K562 (cell line): ENCODE results near the gene SYNE1. TPM values are rescaled to one million over a fixed set of nuclear protein-coding genes. Genes with fewer than 3 reads are reported as not detected.

Experiments
- ATAC-seq: fragments of 200-7000 bp; cut with Tn5 transposase; 3 replicates; pipeline ENCODE4 v1.9.1; 2020; ENCODE audit warnings: moderate library complexity
- BruUV-seq: library from RNA; stranded (reverse); fragments of 400-500 nt; replicated peaks from 2 replicates; lab custom pipeline; 2021; lab: Mats Ljungman, UMichigan
- CTCF ChIA-PET: fragments of 300-600 bp; formaldehyde crosslinking; extraction: SDS; loops from one replicate; lab custom pipeline; 2021; ENCODE audit warnings: low intra/inter-chr PET ratio; lab: Yijun Ruan, JAX
- POLR2A ChIA-PET: fragments of 300-600, 350-650 bp; sonication (Branson Sonifier 250); formaldehyde crosslinking; extraction: SDS; loops from one replicate; lab custom pipeline; 2021; ENCODE audit warnings: antibody characterized with exemption, inconsistent platforms; lab: Yijun Ruan, JAX
- DNase-seq, 4 experiments: peaks; one replicate each; pipeline versions ENCODE4 v3.0.0 to v3.0.0-alpha.2; 2011 to 2018; ENCODE audit warnings: low spot score in 3 of 4, mixed read lengths in 3 of 4; ENCODE audit errors: extremely low read depth in 1 of 4
- FAIRE-seq: peaks from 2 replicates; lab custom pipeline; 2011; peaks lifted over from hg19 to GRCh38; lab: Jason Lieb, UNC
- H2AFZ ChIP-seq: 2 replicates; pipeline ENCODE4 v1.6.0; 2011; ENCODE audit warnings: low read depth, low read length, control low read depth, inconsistent platforms
- H3K27ac ChIP-seq: fragments of 200-600 bp; 3 replicates; pipeline ENCODE4 v1.8.0; 2011; ENCODE audit warnings: low read depth, mild to moderate bottlenecking, control low read depth, inconsistent platforms, low read length, moderate library complexity, mixed read lengths; ENCODE audit errors: extremely low read depth
- H3K27me3 ChIP-seq, 2 experiments: fragments of 300-600 bp in 1 of 2; 2 replicates in 1 of 2; 3 replicates in 1 of 2; pipeline versions ENCODE4 v1.6.0 to v1.8.0; 2011; ENCODE audit warnings: inconsistent platforms in 2 of 2, low read length in 2 of 2, mild to moderate bottlenecking in 1 of 2, mixed read lengths in 1 of 2, moderate library complexity in 1 of 2; ENCODE audit not compliant: control insufficient read depth in 2 of 2, insufficient read depth in 2 of 2
- H3K36me3 ChIP-seq: fragments of 300-600 bp; 3 replicates; pipeline ENCODE4 v1.8.0; 2011; ENCODE audit warnings: mild to moderate bottlenecking, low read length, inconsistent platforms; ENCODE audit not compliant: control insufficient read depth, insufficient read depth
- H3K4me1 ChIP-seq, 2 experiments: fragments of 200-600 bp in 1 of 2; replicated peaks in 1 of 2; 2 replicates in 1 of 2; 3 replicates in 1 of 2; pipeline versions ENCODE4 v1.5.1 to v1.8.0; 2011; ENCODE audit warnings: inconsistent platforms in 2 of 2, low read length in 2 of 2, mild to moderate bottlenecking in 1 of 2, mixed read lengths in 1 of 2, moderate library complexity in 1 of 2; ENCODE audit not compliant: control insufficient read depth in 2 of 2, insufficient read depth in 2 of 2
- H3K4me2 ChIP-seq: 2 replicates; pipeline ENCODE4 v1.6.1; 2011; ENCODE audit warnings: low read length, control low read depth, inconsistent platforms, mixed read lengths; ENCODE audit not compliant: insufficient read depth
- H3K4me3 ChIP-seq: fragments of 200-600 bp; sonication (generic), shearing (Covaris generic); 2 replicates; pipeline ENCODE4 v1.5.1; 2016; ENCODE audit warnings: control low read depth, inconsistent platforms
- H3K79me2 ChIP-seq: fragments of 200-600 bp; 3 replicates; pipeline ENCODE4 v1.8.0; 2011; ENCODE audit warnings: low read length, inconsistent platforms; ENCODE audit not compliant: control insufficient read depth, insufficient read depth
- H3K9ac ChIP-seq, 2 experiments: 2 replicates each; pipeline versions ENCODE4 v1.6.0 to v1.6.1; 2011; ENCODE audit warnings: low read depth in 2 of 2, low read length in 2 of 2, control low read depth in 1 of 2, inconsistent platforms in 1 of 2, mild to moderate bottlenecking in 1 of 2, mixed read lengths in 1 of 2; ENCODE audit not compliant: insufficient read depth in 1 of 2
- H3K9me1 ChIP-seq: one replicate; pipeline ENCODE4 v1.6.0; 2011; ENCODE audit warnings: inconsistent platforms, mild to moderate bottlenecking, low read length, moderate library complexity; ENCODE audit not compliant: control insufficient read depth, insufficient read depth
- H3K9me3 ChIP-seq: replicated peaks from 2 replicates; pipeline ENCODE4 v1.5.1; 2011; ENCODE audit warnings: low read depth, low read length, inconsistent platforms; ENCODE audit not compliant: control insufficient read depth, insufficient read depth
- H4K20me1 ChIP-seq: replicated peaks from 2 replicates; pipeline ENCODE4 v1.6.1; 2011; ENCODE audit warnings: low read length, inconsistent platforms, mixed read lengths; ENCODE audit not compliant: control insufficient read depth, insufficient read depth
- CBFA2T3 ChIP-seq: fragments of 450-650 bp; IDR thresholded peaks from 2 replicates; pipeline ENCODE4 v1.6.1; 2017
- HDAC8 ChIP-seq: fragments of 450-650 bp; IDR thresholded peaks from 2 replicates; pipeline ENCODE4 v1.6.1; 2016; ENCODE audit warnings: mild to moderate bottlenecking, missing genetic modification characterization, moderate library complexity, missing compliant biosample characterization
- MEIS2 ChIP-seq: fragments of 450-650 bp; IDR thresholded peaks from 2 replicates; pipeline ENCODE4 v1.6.1; 2014; ENCODE audit warnings: mild to moderate bottlenecking; ENCODE audit not compliant: partially characterized antibody
- PCBP1 ChIP-seq: fragments of 200-400 bp; formaldehyde crosslinking; IDR thresholded peaks from 2 replicates; pipeline ENCODE4 v1.6.1; 2018; ENCODE audit warnings: mild to moderate bottlenecking, low read depth, low read length; ENCODE audit not compliant: poor library complexity, severe bottlenecking
- YBX1 ChIP-seq: fragments of 450-650 bp; IDR thresholded peaks from 2 replicates; pipeline ENCODE4 v1.7.1; 2016; ENCODE audit warnings: mild to moderate bottlenecking
- ZNF263 ChIP-seq: sonication (generic); formaldehyde crosslinking; IDR thresholded peaks from 2 replicates; pipeline ENCODE4 v1.8.0; 2022; ENCODE audit warnings: mild to moderate bottlenecking, missing genetic modification reagents, borderline replicate concordance
- WGBS: fragments of 100-300 bp; shearing (Covaris generic); methylation state at CpG from one replicate; pipeline ENCODE4 v1.1.6; 2016; ENCODE audit warnings: low coverage, mixed read lengths; ENCODE audit not compliant: insufficient coverage; ENCODE audit errors: missing lambda C conversion rate; 5-methylcytosine and 5-hydroxymethylcytosine counted together
- in situ Hi-C: fragments of 300-500 bp; cut with MboI; formaldehyde crosslinking; loops from 4 replicates; pipeline ENCODE4 v1.15.0; 2018; ENCODE audit warnings: inconsistent platforms, mixed read lengths
- intact Hi-C: fragments of 100-400 bp; cut with micrococcal nuclease; formaldehyde crosslinking; loops from 2 replicates; pipeline ENCODE4 v1.14.2; 2022
- polyA plus RNA-seq, 8 experiments: library from polyadenylated mRNA; depleted of rRNA in 4 of 8; stranded (reverse) in 5 of 8; unstranded in 3 of 8; fragments of >200 nt; fragmentation: Nextera tagmentation in 2 of 8; fragmentation: Illumina TruSeq in 1 of 8; extraction: Ambion mirVana in 2 of 8; extraction: Trizol in 1 of 8; gene quantifications; 2 replicates each; pipeline versions ENCODE4 v1.2.1 to v1.2.3, GENCODE V29; 2011 to 2014; ENCODE audit warnings: inconsistent platforms in 1 of 8, missing spikeins in 1 of 8
- total RNA-seq, 7 experiments: library from RNA; depleted of rRNA in 6 of 7; stranded (reverse); fragments of >200 nt in 6 of 7; fragmentation: Illumina TruSeq in 2 of 7; extraction: Trizol in 2 of 7; gene quantifications; 2 replicates each; pipeline versions ENCODE4 v1.2.1 to v1.2.3, GENCODE V29; 2011 to 2021; ENCODE audit warnings: low replicate concordance in 1 of 7
- TF ChIP-seq, protein P1 (sequence below): fragments of 450-650 bp; IDR thresholded peaks from 2 replicates; pipeline ENCODE4 v1.6.1; 2014; ENCODE audit warnings: low read depth, mild to moderate bottlenecking, moderate library complexity, borderline replicate concordance
- TF ChIP-seq, protein P2 (sequence below), 2 experiments: fragments of 150-350 bp in 1 of 2; IDR thresholded peaks; 2 replicates each; pipeline ENCODE4 v1.6.1; 2012 to 2016; ENCODE audit warnings: low read depth in 2 of 2, low read length in 2 of 2, mild to moderate bottlenecking in 1 of 2, moderate library complexity in 1 of 2

Gene SYNE1
- total and polyA plus RNA-seq, 9 of the 15 experiments (the other 6 are each of a cell fraction or from before 2014, with no cell fraction given), result under 0.01 to 0.42 (median 0.08) TPM; not detected in 1

DNA sequence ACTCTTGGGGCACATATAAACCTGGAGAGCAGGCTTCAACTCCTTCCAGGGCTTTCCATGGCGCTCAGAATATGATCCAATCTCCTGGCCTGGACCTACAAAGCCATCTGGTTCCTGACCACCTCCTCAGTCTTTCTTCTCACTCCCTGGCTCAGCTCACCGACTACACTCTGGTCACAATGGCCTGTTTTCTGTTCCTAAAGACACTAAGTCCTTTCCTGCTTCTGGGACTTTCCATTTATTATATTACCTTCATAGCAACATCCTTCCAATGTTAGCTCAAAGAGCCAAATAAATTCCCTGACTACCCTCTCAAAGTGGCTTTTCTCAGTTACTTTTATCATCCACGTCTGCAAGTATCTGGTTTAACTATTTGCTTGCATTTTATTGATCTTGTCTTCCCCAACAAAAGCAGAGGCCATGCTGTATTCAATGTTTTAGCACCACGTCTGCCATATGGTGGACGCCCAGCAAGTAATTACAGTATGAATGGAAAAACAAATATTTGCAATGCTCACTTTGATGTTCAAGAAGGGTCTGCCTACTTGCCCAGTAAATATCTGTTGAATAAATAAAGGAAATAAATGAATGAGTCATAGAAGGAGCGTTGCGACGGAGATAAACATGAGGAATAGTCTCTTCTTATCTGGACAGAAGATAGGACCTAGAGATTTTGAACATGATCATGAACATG lies 501.3 kb downstream of the SYNE1 start (continued):
- TF ChIP-seq, protein P1, sequence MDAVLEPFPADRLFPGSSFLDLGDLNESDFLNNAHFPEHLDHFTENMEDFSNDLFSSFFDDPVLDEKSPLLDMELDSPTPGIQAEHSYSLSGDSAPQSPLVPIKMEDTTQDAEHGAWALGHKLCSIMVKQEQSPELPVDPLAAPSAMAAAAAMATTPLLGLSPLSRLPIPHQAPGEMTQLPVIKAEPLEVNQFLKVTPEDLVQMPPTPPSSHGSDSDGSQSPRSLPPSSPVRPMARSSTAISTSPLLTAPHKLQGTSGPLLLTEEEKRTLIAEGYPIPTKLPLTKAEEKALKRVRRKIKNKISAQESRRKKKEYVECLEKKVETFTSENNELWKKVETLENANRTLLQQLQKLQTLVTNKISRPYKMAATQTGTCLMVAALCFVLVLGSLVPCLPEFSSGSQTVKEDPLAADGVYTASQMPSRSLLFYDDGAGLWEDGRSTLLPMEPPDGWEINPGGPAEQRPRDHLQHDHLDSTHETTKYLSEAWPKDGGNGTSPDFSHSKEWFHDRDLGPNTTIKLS, result no peak
- no peak for TF ChIP-seq HDAC8 (tag)

DNA sequence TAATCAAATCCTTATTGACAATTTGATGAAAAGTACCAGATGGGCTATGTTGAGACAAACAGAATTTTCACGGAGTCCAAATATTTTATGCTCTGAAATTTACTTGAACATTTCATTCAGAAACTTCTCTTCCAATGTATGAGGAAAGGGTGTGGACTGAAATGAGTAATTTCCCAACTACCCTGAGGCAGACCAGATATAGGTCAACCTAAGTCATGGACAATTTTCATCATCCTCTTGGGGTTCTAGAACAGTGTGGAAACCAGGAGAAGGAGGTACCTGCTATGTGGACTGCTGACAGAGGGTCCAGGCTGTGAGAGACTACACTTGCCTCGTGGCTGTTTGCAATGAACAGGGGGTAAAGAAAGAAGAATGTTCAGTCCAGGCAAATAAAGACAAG lies 506.7 kb downstream of the SYNE1 start:
- H4K20me1 ChIP-seq, result no peaks in the 10 kb centered on the region
- H3K79me2 ChIP-seq, result no peaks in the 10 kb centered on the region
- DNase-seq (no peak), ATAC-seq (no peak; the same call in 2 of the 3 replicates), FAIRE-seq (no peak)
- in situ Hi-C loops (no loop called here), intact Hi-C loops (no loop called here)
- TF ChIP-seq, protein P2, sequence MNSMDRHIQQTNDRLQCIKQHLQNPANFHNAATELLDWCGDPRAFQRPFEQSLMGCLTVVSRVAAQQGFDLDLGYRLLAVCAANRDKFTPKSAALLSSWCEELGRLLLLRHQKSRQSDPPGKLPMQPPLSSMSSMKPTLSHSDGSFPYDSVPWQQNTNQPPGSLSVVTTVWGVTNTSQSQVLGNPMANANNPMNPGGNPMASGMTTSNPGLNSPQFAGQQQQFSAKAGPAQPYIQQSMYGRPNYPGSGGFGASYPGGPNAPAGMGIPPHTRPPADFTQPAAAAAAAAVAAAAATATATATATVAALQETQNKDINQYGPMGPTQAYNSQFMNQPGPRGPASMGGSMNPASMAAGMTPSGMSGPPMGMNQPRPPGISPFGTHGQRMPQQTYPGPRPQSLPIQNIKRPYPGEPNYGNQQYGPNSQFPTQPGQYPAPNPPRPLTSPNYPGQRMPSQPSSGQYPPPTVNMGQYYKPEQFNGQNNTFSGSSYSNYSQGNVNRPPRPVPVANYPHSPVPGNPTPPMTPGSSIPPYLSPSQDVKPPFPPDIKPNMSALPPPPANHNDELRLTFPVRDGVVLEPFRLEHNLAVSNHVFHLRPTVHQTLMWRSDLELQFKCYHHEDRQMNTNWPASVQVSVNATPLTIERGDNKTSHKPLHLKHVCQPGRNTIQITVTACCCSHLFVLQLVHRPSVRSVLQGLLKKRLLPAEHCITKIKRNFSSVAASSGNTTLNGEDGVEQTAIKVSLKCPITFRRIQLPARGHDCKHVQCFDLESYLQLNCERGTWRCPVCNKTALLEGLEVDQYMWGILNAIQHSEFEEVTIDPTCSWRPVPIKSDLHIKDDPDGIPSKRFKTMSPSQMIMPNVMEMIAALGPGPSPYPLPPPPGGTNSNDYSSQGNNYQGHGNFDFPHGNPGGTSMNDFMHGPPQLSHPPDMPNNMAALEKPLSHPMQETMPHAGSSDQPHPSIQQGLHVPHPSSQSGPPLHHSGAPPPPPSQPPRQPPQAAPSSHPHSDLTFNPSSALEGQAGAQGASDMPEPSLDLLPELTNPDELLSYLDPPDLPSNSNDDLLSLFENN (IDR thresholded peaks at IDR 0.05; ENCODE audit: low read depth in 2 of 2, low read length in 2 of 2), result no peak
- TF ChIP-seq MEIS2 (no peak), YBX1 (no peak), PCBP1 (no peak), ZNF263 (CRISPR knock-in tag) (no peak), CBFA2T3 (no peak)
- H3K4me1 ChIP-seq, result peaks cover 3% of the 10 kb centered on the region in 2 experiments; a peak in 2 of 5 replicates
- no peak overlapping the region for H2AFZ ChIP-seq
- H3K4me3 ChIP-seq, result no peak overlapping the region
- ChIA-PET POLR2A (no interaction called here), CTCF (no interaction called here)
- no peaks in the 10 kb centered on the region for H3K36me3 ChIP-seq
- H3K9ac ChIP-seq, result no peak overlapping the region
- peaks cover 2 to 6% of the 10 kb centered on the region in 2 experiments; a peak in 2 of 5 replicates for H3K27me3 ChIP-seq
- H3K4me2 ChIP-seq, result no peak overlapping the region
- H3K27ac ChIP-seq, result no peak overlapping the region
- no peaks in the 10 kb centered on the region for H3K9me1 ChIP-seq
- WGBS, result 0% methylated on average over 2 of the region's 2 CpGs
- no TSS peak for BruUV-seq
- no peaks in the 10 kb centered on the region for H3K9me3 ChIP-seq
